AG04449 (cell line): ENCODE results near the gene ARHGAP4.

Experiments
- CTCF ChIA-PET: fragments of 350-600 bp; formaldehyde crosslinking; extraction: SDS; loops from one replicate; lab custom pipeline; 2021; ENCODE audit warnings: antibody characterized with exemption; lab: Yijun Ruan, JAX
- POLR2A ChIA-PET: fragments of 400-600, 350-600 bp; formaldehyde crosslinking; extraction: SDS; loops from one replicate; lab custom pipeline; 2020; ENCODE audit warnings: antibody characterized with exemption, inconsistent platforms; lab: Yijun Ruan, JAX
- DNase-seq: peaks from one replicate; pipeline ENCODE4 v3.0.0-alpha.2; 2010; ENCODE audit warnings: low read depth, low spot score
- H3K4me3 ChIP-seq: 2 replicates; pipeline ENCODE4 v1.5.1; 2011; ENCODE audit warnings: low read depth, mild to moderate bottlenecking, control low read depth, low read length
- CTCF ChIP-seq: IDR thresholded peaks from one replicate; pipeline ENCODE4 v1.5.1; 2011; ENCODE audit warnings: mild to moderate bottlenecking, moderate library complexity, low read length, control low read depth, inconsistent platforms; ENCODE audit not compliant: insufficient read depth; ENCODE audit errors: missing control alignments

The ARHGAP4 gene

DNA sequence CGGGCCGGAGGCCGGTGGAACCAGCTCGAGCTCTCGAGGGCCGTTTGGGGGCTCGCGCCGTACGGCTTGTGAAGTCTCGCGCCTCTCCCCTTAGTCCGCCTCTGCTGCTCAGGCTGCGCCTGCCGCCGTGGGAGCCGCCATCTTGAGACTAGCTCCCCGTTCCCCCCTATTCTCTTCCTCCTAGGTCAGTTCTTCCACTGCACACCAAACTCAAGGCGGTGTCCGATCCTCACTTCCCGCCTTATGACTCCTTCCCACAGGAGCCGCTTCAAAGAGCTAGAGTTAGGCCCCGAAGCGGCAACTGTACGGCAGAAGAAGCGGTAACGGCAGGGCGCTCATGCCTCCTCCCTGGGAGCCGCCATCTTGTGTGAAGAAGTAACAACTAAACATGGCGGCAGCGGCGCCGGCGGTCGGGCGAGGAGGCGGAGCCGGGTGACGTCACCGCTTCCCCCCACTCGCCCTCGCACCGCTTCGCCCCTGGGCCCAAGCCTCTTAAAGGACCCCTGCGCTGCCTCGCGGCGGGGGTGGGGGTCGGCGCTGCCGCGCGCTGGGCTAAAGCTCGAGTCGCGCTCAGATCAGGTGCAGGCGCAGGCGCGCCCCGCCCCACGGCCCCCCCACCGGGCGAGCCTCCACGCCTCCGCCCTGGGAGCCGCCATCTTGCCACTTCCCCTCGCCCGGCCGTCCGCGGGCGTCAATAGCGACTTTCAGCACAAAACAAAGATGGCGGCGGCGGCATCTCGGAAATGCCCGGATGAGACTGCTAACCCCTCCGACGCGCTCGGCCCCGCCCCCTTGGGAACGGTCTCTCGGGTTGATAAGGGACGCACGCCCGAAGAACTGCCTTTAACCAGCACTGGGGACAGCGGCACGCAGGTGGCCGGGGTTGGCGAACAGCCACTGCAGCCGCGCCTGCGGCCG lies 45.6 kb upstream of the ARHGAP4 start, which contains the start of gene HCFC1:
HCFC1 (minus strand) TSS at position 369 of the 918 bp plus-strand sequence. CDS start 978 bp downstream, outside the sequence.
- DNase-seq, result peak; percentile 21
- H3K4me3 ChIP-seq, result peak within 1 kb of the TSS; percentile 83
- CTCF ChIA-PET, result interaction anchor here (1.1 to 2.4 kb wide), 4 partner anchors 19 to 76 kb away, joined by 3 to 7 read pairs (median 4); partner anchors contain the start of gene ARHGAP4
- POLR2A ChIA-PET, result interaction anchor here (0.5 to 1.0 kb wide), 3 partner anchors 38 to 246 kb away, joined by 3 read pairs; no protein-coding TSS in a partner anchor
- no peak for TF ChIP-seq CTCF

- ChIA-PET CTCF (interaction anchor here (1.1 to 2.4 kb wide), 4 partner anchors 18 to 77 kb away, joined by 3 to 7 read pairs (median 4); partner anchors contain the start of gene ARHGAP4), POLR2A (interaction anchor here (0.7 to 1.0 kb wide), 2 partner anchors 13 to 37 kb away, joined by 3 read pairs; no protein-coding TSS in a partner anchor)
- DNase-seq, result peak; percentile 17
- H3K4me3 ChIP-seq, result peak overlapping the region; percentile 83
- no peak for TF ChIP-seq CTCF
These were observed 45.0 kb upstream of the ARHGAP4 start for GRCh38 chrX:153971124-153971449.

DNA sequence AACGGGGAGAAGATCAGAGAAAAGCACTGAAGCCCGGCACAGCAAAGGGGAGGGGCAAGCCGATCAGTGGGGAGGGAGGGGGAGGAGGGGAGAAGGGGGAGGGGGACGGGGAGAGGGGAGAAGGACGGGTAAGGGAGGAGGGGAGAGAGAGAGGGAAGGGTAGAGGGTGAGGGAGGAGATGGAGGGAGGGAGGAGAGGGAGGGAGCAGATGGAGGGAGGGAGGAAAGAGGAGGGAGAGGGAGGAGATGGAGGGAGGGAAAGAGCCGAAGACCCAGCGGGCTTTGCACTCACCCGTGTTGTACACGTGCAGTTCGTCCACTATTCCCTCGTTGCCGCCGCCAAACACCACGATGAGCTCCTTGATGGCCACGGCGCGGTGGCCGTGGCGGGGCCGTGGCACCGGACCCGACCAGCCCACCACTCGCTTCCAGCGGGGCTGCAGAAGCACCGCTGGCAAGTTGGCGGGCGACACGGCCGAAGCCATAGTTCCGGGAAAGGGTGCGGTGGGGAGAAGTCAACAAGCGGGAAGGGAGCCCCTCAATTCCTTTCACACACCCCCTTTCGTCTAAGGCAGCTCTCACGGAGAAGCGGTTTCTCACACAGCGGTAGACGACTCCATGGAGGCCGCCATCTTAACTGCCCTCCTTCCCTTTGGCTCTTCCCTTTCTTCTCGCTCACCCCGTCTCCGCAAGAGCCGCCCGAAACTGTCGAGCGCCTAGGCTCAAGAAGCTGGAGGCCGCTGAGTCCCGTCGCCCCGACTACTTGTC lies 44.5 kb upstream of the ARHGAP4 start:
- DNase-seq, result peak; percentile 12
- ChIA-PET CTCF (interaction anchor here (1.1 to 2.4 kb wide), 4 partner anchors 18 to 77 kb away, joined by 3 to 7 read pairs (median 4); partner anchors contain the start of gene ARHGAP4), POLR2A (interaction anchor here (0.6 to 1.0 kb wide), 4 partner anchors 12 to 506 kb away, joined by 3 to 4 read pairs (median 3); no protein-coding TSS in a partner anchor)
- peak overlapping the region; percentile 83 for H3K4me3 ChIP-seq
- TF ChIP-seq CTCF, result no peak

GRCh38 chrX:153969904-153970356 lies 43.9 kb upstream of the ARHGAP4 start:
- ChIA-PET CTCF (interaction anchor here (1.3 to 9.0 kb wide), 4 partner anchors 19 to 207 kb away, joined by 3 to 99 read pairs (median 8); partner anchors contain the start of genes ARHGAP4 and PLXNB3), POLR2A (interaction anchor here (0.6 to 0.8 kb wide), 2 partner anchors 42 to 507 kb away, joined by 3 to 4 read pairs; no protein-coding TSS in a partner anchor)
- DNase-seq, result no peak
- H3K4me3 ChIP-seq, result peak overlapping the region; percentile 83
- no peak for TF ChIP-seq CTCF

- no peak for DNase-seq
- ChIA-PET POLR2A (interaction anchor here (0.6 to 0.7 kb wide), 2 partner anchors 33 to 507 kb away, joined by 3 to 4 read pairs; no protein-coding TSS in a partner anchor), CTCF (interaction anchor here (2.4 to 9.0 kb wide), 3 partner anchors 18 to 206 kb away, joined by 7 to 99 read pairs (median 9); partner anchors contain the start of genes ARHGAP4 and PLXNB3)
- TF ChIP-seq CTCF, result no peak
- H3K4me3 ChIP-seq, result peak overlapping the region; percentile 83
These were observed 43.2 kb upstream of the ARHGAP4 start for GRCh38 chrX:153969125-153969903.
